H9 (cell line): ENCODE data around the gene NPLOC4. TPM values are rescaled to one million over a fixed set of nuclear protein-coding genes. Genes with fewer than 3 reads are reported as not detected.

ENCODE experiments used
- DNase-seq: peaks from one replicate; pipeline ENCODE4 v3.0.0-alpha.2; 2017
- H2AFZ ChIP-seq: one replicate; pipeline ENCODE4 v1.6.1; 2013; ENCODE audit warnings: mild to moderate bottlenecking, low read length, control low read depth, moderate library complexity
- H2AK5ac ChIP-seq: 2 replicates; pipeline ENCODE4 v1.6.1; 2013; ENCODE audit warnings: low read length, control low read depth, mixed read lengths; ENCODE audit not compliant: insufficient read length
- H2BK120ac ChIP-seq: one replicate; pipeline ENCODE4 v1.6.1; 2013; ENCODE audit warnings: low read depth, mild to moderate bottlenecking, low read length, control low read depth, inconsistent platforms; ENCODE audit not compliant: poor library complexity, severe bottlenecking
- H2BK12ac ChIP-seq: 2 replicates; pipeline ENCODE4 v1.6.1; 2013; ENCODE audit warnings: low read length, control low read depth, mixed read lengths, low read depth; ENCODE audit not compliant: insufficient read length
- H2BK15ac ChIP-seq: 2 replicates; pipeline ENCODE4 v1.6.1; 2013; ENCODE audit warnings: low read depth, low read length, control low read depth
- H2BK20ac ChIP-seq: one replicate; pipeline ENCODE4 v1.6.1; 2013; ENCODE audit warnings: low read depth, mild to moderate bottlenecking, low read length, control low read depth, inconsistent platforms; ENCODE audit not compliant: poor library complexity, severe bottlenecking
- H2BK5ac ChIP-seq: 2 replicates; pipeline ENCODE4 v1.6.1; 2013; ENCODE audit warnings: low read length, control low read depth, mixed read lengths; ENCODE audit not compliant: insufficient read length
- H3K14ac ChIP-seq: 2 replicates; pipeline ENCODE4 v1.6.1; 2013; ENCODE audit warnings: low read length, control low read depth; ENCODE audit not compliant: insufficient read depth
- H3K18ac ChIP-seq: 2 replicates; pipeline ENCODE4 v1.6.1; 2013; ENCODE audit warnings: low read depth, mild to moderate bottlenecking, mixed read lengths, low read length, control low read depth; ENCODE audit not compliant: insufficient read length
- H3K23ac ChIP-seq: 2 replicates; pipeline ENCODE4 v1.6.1; 2013; ENCODE audit warnings: low read length, control low read depth, mixed read lengths, low read depth; ENCODE audit not compliant: insufficient read length
- H3K23me2 ChIP-seq: 2 replicates; pipeline ENCODE4 v1.6.1; 2013; ENCODE audit warnings: low read depth, mild to moderate bottlenecking, mixed read lengths, low read length, control low read depth; ENCODE audit not compliant: insufficient read length, poor library complexity, severe bottlenecking
- H3K27ac ChIP-seq: 2 replicates; pipeline ENCODE4 v1.5.1; 2013; ENCODE audit warnings: low read length, control low read depth, mixed read lengths, low read depth; ENCODE audit not compliant: insufficient read length
- H3K27me3 ChIP-seq: 2 replicates; pipeline ENCODE4 v1.6.1; 2013; ENCODE audit warnings: low read length, control low read depth, inconsistent platforms; ENCODE audit not compliant: insufficient read depth
- H3K4ac ChIP-seq: 2 replicates; pipeline ENCODE4 v1.6.1; 2013; ENCODE audit warnings: low read depth, mild to moderate bottlenecking, control low read depth, inconsistent platforms, low read length, moderate library complexity
- H3K4me1 ChIP-seq: 2 replicates; pipeline ENCODE4 v1.6.1; 2013; ENCODE audit warnings: low read length, control low read depth, inconsistent platforms; ENCODE audit not compliant: insufficient read depth
- H3K4me2 ChIP-seq: 2 replicates; pipeline ENCODE4 v1.6.1; 2013; ENCODE audit warnings: low read length, control low read depth, mixed read lengths; ENCODE audit not compliant: insufficient read length, insufficient read depth
- H3K56ac ChIP-seq: 2 replicates; pipeline ENCODE4 v1.6.1; 2013; ENCODE audit warnings: low read depth, mild to moderate bottlenecking, mixed read lengths, low read length, control low read depth; ENCODE audit not compliant: insufficient read length
- H3K79me1 ChIP-seq: 2 replicates; pipeline ENCODE4 v1.6.1; 2013; ENCODE audit warnings: low read depth, mild to moderate bottlenecking, moderate library complexity, low read length, control low read depth, inconsistent platforms; ENCODE audit not compliant: insufficient read depth, poor library complexity, severe bottlenecking
- H3K79me2 ChIP-seq: 2 replicates; pipeline ENCODE4 v1.6.1; 2013; ENCODE audit warnings: low read length, control low read depth, inconsistent platforms; ENCODE audit not compliant: insufficient read depth
- H3K9ac ChIP-seq: 2 replicates; pipeline ENCODE4 v1.6.1; 2013; ENCODE audit warnings: low read length, control low read depth, mixed read lengths; ENCODE audit not compliant: insufficient read length; ENCODE audit errors: extremely low read depth
- H3K9me3 ChIP-seq: one replicate; pipeline ENCODE4 v1.6.1; 2013; ENCODE audit warnings: low read depth, low read length, inconsistent platforms; ENCODE audit not compliant: control insufficient read depth
- H3T11ph ChIP-seq: one replicate; pipeline ENCODE4 v1.6.1; 2013; ENCODE audit warnings: mild to moderate bottlenecking, low read length, control low read depth, inconsistent platforms
- H4K20me1 ChIP-seq: one replicate; pipeline ENCODE4 v1.6.1; 2013; ENCODE audit not compliant: control insufficient read depth, insufficient read length, insufficient read depth
- H4K5ac ChIP-seq: 2 replicates; pipeline ENCODE4 v1.6.1; 2013; ENCODE audit warnings: low read depth, mild to moderate bottlenecking, mixed read lengths, low read length, control low read depth; ENCODE audit not compliant: insufficient read length
- H4K8ac ChIP-seq: replicated peaks from 2 replicates; pipeline ENCODE4 v1.6.1; 2013; ENCODE audit warnings: low read length, control low read depth, mixed read lengths, low read depth; ENCODE audit not compliant: insufficient read length
- H4K91ac ChIP-seq: 2 replicates; pipeline ENCODE4 v1.6.1; 2013; ENCODE audit warnings: low read depth, mild to moderate bottlenecking, moderate library complexity, mixed read lengths, low read length, control low read depth; ENCODE audit not compliant: insufficient read length
- H3K27ac Mint-ChIP-seq, 3 experiments: 2 replicates in 2 of 3; 3 replicates in 1 of 3; pipeline ENCODE4 v1.8.0; 2020 to 2021; ENCODE audit warnings: mixed read lengths in 3 of 3, mild to moderate bottlenecking in 1 of 3, moderate library complexity in 1 of 3
- H3K27me3 Mint-ChIP-seq: 2 replicates; pipeline ENCODE4 v1.8.0; 2021; ENCODE audit warnings: low read depth, mild to moderate bottlenecking, moderate library complexity, mixed read lengths
- H3K36me3 Mint-ChIP-seq, 3 experiments: 2 replicates in 2 of 3; 3 replicates in 1 of 3; pipeline ENCODE4 v1.8.0; 2020 to 2021; ENCODE audit warnings: low read depth in 3 of 3, mixed read lengths in 3 of 3; ENCODE audit not compliant: insufficient read depth in 1 of 3
- H3K4me1 Mint-ChIP-seq, 2 experiments: 2 replicates each; pipeline ENCODE4 v1.8.0; 2020; ENCODE audit warnings: mixed read lengths in 2 of 2
- H3K4me3 Mint-ChIP-seq, 2 experiments: 2 replicates in 1 of 2; 3 replicates in 1 of 2; pipeline ENCODE4 v1.8.0; 2020 to 2021; ENCODE audit warnings: mild to moderate bottlenecking in 2 of 2, mixed read lengths in 2 of 2, moderate library complexity in 1 of 2
- H3K9me3 Mint-ChIP-seq, 2 experiments: 2 replicates in 1 of 2; 3 replicates in 1 of 2; pipeline ENCODE4 v1.8.0; 2020; ENCODE audit warnings: mild to moderate bottlenecking in 2 of 2, mixed read lengths in 2 of 2, moderate library complexity in 1 of 2
- WGBS: extraction: QIAGEN DNeasy Blood & Tissue Kit; methylation state at CpG from one replicate; pipeline ENCODE4 v1.1.7; 2013; ENCODE audit warnings: missing lambda C conversion rate, low lambda C conversion rate, mixed read lengths; ENCODE audit not compliant: insufficient read length; ENCODE audit errors: extremely low coverage; 5-methylcytosine and 5-hydroxymethylcytosine counted together
- total RNA-seq: library from RNA; stranded (reverse); gene quantifications from 2 replicates; pipeline ENCODE4 v1.2.1, GENCODE V29; 2021
- TF ChIP-seq, protein P1 (sequence below): fragments of 200-600 bp; sonication (generic); conservative IDR thresholded peaks from 3 replicates; pipeline ENCODE4 v1.8.0; 2021; ENCODE audit warnings: antibody characterized with exemption, mild to moderate bottlenecking

The NPLOC4 gene
- total RNA-seq, 1 experiment from 2014 or later: 103 TPM

DNA sequence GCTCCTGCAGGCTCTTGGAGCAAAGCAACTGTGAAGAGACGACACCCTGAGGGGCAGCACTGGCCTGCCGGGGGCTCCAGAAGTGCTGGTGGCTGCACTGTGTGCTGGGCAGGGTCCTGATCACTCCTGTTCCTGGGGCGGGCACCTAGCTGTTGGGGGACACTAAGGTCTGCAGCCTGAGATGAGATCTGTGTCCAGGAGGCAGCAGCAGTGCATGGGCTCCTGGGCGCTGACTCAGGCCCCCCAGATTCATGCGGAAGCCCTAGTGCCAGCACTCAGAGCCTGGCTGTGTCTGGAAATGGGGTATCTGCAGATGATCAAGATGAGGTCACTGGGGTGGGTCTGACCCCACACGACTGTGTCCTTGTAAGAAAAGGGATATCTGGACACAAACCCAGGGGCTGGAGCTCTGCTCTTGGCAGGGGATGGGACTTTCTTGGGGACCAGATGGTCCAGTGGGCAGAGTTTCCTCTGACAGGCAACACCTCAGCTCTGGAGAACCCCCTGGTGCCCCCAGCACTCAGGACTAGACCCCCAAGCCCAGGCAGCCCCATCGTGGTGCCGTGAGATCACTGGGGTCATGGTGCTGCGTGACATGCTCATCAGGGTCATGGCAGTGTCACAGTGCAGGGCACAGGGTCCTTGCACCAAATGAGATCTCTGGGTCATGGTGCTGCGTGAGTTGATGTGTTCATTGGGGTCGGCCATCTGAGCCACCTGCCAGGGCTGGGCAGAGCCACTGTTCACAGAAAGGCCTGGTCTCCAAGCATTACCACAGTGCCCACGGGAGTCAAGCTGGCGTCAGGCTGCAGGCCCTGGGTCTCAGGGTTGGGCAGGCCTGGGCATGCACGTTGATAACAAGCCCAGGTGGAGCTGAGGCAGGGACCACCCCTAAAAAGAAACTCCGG lies 94.2 kb downstream of the NPLOC4 start:
- Histone ChIP-seq H3K27ac (no peak overlapping the region), H2AFZ (no peak overlapping the region), H2BK120ac (no peak overlapping the region), H2AK5ac (no peak overlapping the region), H3K79me1 (no peaks in the 10 kb centered on the region), H4K91ac (no peak overlapping the region), H4K8ac (no peak overlapping the region), H3K4me2 (no peak overlapping the region), H3K4me1 (no peaks in the 10 kb centered on the region), H3K23me2 (no peaks in the 10 kb centered on the region), H2BK12ac (no peak overlapping the region), H2BK15ac (no peak overlapping the region), H3K27me3 (no peaks in the 10 kb centered on the region), H3K9ac (no peak overlapping the region), H2BK20ac (no peak overlapping the region), H3K18ac (no peak overlapping the region), H3K79me2 (no peaks in the 10 kb centered on the region), H3K4ac (no peak overlapping the region), H3K56ac (no peak overlapping the region), H3K14ac (no peak overlapping the region), H3K9me3 (no peaks in the 10 kb centered on the region), H2BK5ac (no peak overlapping the region), H4K5ac (no peak overlapping the region), H3T11ph (no peak overlapping the region), H4K20me1 (peaks cover 2% of the 10 kb centered on the region), H3K23ac (no peak overlapping the region)
- H3K9me3 Mint-ChIP-seq: no peaks in the 10 kb centered on the region
- peaks cover 11 to 41% (median 26%) of the 10 kb centered on the region in 3 experiments for H3K36me3 Mint-ChIP-seq
- 0 out of 4 replicates have a peak, but pooled peaks cover 4 to 5% of the 10 kb centered on the region in 2 experiments for H3K4me1 Mint-ChIP-seq
- H3K27ac Mint-ChIP-seq: no peak overlapping the region; a peak in 1 of 7 replicates
- DNase-seq: no peak
- no CpG with 5 or more reads among the region's 15 CpGs for WGBS
- H3K4me3 Mint-ChIP-seq: no peak overlapping the region
- H3K27me3 Mint-ChIP-seq: no peaks in the 10 kb centered on the region
- TF ChIP-seq, protein P1, sequence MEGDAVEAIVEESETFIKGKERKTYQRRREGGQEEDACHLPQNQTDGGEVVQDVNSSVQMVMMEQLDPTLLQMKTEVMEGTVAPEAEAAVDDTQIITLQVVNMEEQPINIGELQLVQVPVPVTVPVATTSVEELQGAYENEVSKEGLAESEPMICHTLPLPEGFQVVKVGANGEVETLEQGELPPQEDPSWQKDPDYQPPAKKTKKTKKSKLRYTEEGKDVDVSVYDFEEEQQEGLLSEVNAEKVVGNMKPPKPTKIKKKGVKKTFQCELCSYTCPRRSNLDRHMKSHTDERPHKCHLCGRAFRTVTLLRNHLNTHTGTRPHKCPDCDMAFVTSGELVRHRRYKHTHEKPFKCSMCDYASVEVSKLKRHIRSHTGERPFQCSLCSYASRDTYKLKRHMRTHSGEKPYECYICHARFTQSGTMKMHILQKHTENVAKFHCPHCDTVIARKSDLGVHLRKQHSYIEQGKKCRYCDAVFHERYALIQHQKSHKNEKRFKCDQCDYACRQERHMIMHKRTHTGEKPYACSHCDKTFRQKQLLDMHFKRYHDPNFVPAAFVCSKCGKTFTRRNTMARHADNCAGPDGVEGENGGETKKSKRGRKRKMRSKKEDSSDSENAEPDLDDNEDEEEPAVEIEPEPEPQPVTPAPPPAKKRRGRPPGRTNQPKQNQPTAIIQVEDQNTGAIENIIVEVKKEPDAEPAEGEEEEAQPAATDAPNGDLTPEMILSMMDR: no peak
